ENCODE results near the gene ENDOD1. TPM values are rescaled to one million over a fixed set of nuclear protein-coding genes. Genes with fewer than 3 reads are reported as not detected.

ENDOD1 gene
- total RNA-seq, 1 experiment from 2014 or later, result 3.3 TPM

GRCh38 chr11:95097209-95097608 lies 7.6 kb downstream of the ENDOD1 start:
- Mint-ChIP-seq H3K27ac (no peak overlapping the region), H3K4me1 (peaks cover 19% of the 10 kb centered on the region), H3K4me3 (no peak overlapping the region), H3K9me3 (no peaks in the 10 kb centered on the region), H3K36me3 (no peaks in the 10 kb centered on the region), H3K27me3 (ENCODE audit: low read depth) (peaks cover 7% of the 10 kb centered on the region)
- POLR2A ChIA-PET, result no interaction called here
- DNase-seq (ENCODE audit: low spot score) (no peak), ATAC-seq (no peak)
- CTCF ChIA-PET, result interaction anchor here (1.2 kb wide), 1 partner anchor 55 kb away, joined by 4 read pairs; no protein-coding TSS in a partner anchor
- TF ChIP-seq ZNF671 (CRISPR knock-in tag; IDR thresholded peaks at IDR 0.05) (no peak), NR2C2 (CRISPR knock-in tag; IDR thresholded peaks at IDR 0.05) (no peak), MLX (CRISPR knock-in tag; IDR thresholded peaks at IDR 0.05) (no peak), ZNF219 (CRISPR knock-in tag; IDR thresholded peaks at IDR 0.05; ENCODE audit: borderline replicate concordance) (no peak), MYBL2 (CRISPR knock-in tag; IDR thresholded peaks at IDR 0.05) (no peak), TCF7 (CRISPR knock-in tag; IDR thresholded peaks at IDR 0.05; ENCODE audit: low read depth) (no peak), KAT7 (CRISPR knock-in tag; IDR thresholded peaks at IDR 0.05; ENCODE audit: borderline replicate concordance) (no peak), IRF1 (CRISPR knock-in tag; IDR thresholded peaks at IDR 0.05) (no peak)
- TF ChIP-seq, protein P1, sequence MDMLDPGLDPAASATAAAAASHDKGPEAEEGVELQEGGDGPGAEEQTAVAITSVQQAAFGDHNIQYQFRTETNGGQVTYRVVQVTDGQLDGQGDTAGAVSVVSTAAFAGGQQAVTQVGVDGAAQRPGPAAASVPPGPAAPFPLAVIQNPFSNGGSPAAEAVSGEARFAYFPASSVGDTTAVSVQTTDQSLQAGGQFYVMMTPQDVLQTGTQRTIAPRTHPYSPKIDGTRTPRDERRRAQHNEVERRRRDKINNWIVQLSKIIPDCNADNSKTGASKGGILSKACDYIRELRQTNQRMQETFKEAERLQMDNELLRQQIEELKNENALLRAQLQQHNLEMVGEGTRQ (CRISPR knock-in tag; IDR thresholded peaks at IDR 0.05), result no peak
- TF ChIP-seq, protein P2, sequence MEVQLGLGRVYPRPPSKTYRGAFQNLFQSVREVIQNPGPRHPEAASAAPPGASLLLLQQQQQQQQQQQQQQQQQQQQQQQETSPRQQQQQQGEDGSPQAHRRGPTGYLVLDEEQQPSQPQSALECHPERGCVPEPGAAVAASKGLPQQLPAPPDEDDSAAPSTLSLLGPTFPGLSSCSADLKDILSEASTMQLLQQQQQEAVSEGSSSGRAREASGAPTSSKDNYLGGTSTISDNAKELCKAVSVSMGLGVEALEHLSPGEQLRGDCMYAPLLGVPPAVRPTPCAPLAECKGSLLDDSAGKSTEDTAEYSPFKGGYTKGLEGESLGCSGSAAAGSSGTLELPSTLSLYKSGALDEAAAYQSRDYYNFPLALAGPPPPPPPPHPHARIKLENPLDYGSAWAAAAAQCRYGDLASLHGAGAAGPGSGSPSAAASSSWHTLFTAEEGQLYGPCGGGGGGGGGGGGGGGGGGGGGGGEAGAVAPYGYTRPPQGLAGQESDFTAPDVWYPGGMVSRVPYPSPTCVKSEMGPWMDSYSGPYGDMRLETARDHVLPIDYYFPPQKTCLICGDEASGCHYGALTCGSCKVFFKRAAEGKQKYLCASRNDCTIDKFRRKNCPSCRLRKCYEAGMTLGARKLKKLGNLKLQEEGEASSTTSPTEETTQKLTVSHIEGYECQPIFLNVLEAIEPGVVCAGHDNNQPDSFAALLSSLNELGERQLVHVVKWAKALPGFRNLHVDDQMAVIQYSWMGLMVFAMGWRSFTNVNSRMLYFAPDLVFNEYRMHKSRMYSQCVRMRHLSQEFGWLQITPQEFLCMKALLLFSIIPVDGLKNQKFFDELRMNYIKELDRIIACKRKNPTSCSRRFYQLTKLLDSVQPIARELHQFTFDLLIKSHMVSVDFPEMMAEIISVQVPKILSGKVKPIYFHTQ (CRISPR knock-in tag; IDR thresholded peaks at IDR 0.05), result no peak
- TF ChIP-seq, protein P3, sequence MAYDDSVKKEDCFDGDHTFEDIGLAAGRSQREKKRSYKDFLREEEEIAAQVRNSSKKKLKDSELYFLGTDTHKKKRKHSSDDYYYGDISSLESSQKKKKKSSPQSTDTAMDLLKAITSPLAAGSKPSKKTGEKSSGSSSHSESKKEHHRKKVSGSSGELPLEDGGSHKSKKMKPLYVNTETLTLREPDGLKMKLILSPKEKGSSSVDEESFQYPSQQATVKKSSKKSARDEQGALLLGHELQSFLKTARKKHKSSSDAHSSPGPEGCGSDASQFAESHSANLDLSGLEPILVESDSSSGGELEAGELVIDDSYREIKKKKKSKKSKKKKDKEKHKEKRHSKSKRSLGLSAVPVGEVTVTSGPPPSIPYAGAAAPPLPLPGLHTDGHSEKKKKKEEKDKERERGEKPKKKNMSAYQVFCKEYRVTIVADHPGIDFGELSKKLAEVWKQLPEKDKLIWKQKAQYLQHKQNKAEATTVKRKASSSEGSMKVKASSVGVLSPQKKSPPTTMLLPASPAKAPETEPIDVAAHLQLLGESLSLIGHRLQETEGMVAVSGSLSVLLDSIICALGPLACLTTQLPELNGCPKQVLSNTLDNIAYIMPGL (CRISPR knock-in tag; IDR thresholded peaks at IDR 0.05), result no peak

DNA sequence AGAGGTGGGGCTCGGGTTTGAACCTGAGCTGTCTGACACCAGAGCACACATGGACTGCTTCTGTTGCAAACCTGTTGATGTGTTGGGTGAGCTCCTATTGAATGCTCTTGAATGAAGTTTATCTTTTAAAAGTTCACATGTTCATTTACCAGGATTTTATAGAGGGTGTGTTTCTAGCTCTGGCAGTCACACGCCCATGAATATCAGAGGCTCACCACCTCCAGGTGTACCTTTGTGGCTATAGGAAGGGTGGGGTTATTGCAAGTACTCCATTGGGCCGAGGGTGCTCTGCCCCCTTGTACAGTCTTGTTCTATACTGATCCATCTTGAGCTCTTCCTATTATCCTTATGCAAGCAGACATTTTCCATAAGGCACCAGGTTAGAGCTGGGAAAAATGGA lies 9.2 kb downstream of the ENDOD1 start:
- Mint-ChIP-seq H3K27ac (no peak overlapping the region), H3K27me3 (ENCODE audit: low read depth) (no peaks in the 10 kb centered on the region), H3K9me3 (no peaks in the 10 kb centered on the region), H3K36me3 (no peaks in the 10 kb centered on the region), H3K4me3 (no peak overlapping the region), H3K4me1 (peaks cover 8% of the 10 kb centered on the region)
- DNase-seq (ENCODE audit: low spot score) (no peak), ATAC-seq (no peak)
- POLR2A ChIA-PET, result no interaction called here
- CTCF ChIA-PET, result interaction anchor here (0.9 to 1.4 kb wide), 3 partner anchors 9 to 56 kb away, joined by 3 to 4 read pairs (median 3); partner anchors contain the start of genes ENDOD1 and SRSF8
- no peak for TF ChIP-seq HMGA2 (CRISPR knock-in tag; IDR thresholded peaks at IDR 0.05)

- no peak for TF ChIP-seq ATF1 (CRISPR knock-in tag; IDR thresholded peaks at IDR 0.05)
- CTCF ChIA-PET, result no interaction called here
- POLR2A ChIA-PET, result no interaction called here
- Mint-ChIP-seq H3K27me3 (ENCODE audit: low read depth) (no peaks in the 10 kb centered on the region), H3K9me3 (no peaks in the 10 kb centered on the region), H3K27ac (no peak overlapping the region), H3K4me1 (0 out of 2 replicates have a peak, but pooled peaks cover 4% of the 10 kb centered on the region), H3K36me3 (no peaks in the 10 kb centered on the region), H3K4me3 (no peak overlapping the region)
- ATAC-seq (no peak), DNase-seq (ENCODE audit: low spot score) (no peak)
These were observed 10.6 kb downstream of the ENDOD1 start for GRCh38 chr11:95100191-95100648.

Data from WTC11 (cell line).